Stromal cell of bone marrow (primary cell): ENCODE measurements around the gene ADGRE3.
A peak's percentile ranks its signal among the peaks of the same experiment; 100 is the strongest.

Experiments used
- DNase-seq: peaks from one replicate; pipeline ENCODE4 v3.0.0-alpha.2; 2012; ENCODE audit warnings: low read depth

ADGRE3 gene, protein sequence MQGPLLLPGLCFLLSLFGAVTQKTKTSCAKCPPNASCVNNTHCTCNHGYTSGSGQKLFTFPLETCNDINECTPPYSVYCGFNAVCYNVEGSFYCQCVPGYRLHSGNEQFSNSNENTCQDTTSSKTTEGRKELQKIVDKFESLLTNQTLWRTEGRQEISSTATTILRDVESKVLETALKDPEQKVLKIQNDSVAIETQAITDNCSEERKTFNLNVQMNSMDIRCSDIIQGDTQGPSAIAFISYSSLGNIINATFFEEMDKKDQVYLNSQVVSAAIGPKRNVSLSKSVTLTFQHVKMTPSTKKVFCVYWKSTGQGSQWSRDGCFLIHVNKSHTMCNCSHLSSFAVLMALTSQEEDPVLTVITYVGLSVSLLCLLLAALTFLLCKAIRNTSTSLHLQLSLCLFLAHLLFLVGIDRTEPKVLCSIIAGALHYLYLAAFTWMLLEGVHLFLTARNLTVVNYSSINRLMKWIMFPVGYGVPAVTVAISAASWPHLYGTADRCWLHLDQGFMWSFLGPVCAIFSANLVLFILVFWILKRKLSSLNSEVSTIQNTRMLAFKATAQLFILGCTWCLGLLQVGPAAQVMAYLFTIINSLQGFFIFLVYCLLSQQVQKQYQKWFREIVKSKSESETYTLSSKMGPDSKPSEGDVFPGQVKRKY

DNA sequence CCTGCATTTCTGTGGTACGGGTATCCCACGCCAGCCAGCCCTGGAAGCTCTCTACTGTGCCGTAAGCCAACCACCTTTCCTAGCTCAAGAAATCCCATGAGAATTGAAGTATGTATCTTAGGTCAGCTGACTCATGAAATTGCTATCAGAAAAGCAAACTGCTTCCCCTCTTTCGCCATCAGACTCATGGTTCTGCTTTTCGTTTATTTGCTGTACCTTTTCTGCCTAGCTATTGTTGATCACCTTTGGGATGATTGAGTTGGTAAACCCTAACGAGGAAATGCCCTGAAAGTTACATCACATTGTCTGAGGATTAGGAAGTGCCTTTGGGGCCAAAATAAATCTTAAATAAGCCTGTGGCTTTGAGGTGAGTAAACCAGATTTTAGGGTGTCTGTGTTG, at the start of gene ADGRE3:
Gene ADGRE3, minus strand, starts transcription at position 81 of the 400 bp plus-strand sequence. Its CDS starts 74 bp downstream, at position 7.
- DNase-seq, result no peak

DNA sequence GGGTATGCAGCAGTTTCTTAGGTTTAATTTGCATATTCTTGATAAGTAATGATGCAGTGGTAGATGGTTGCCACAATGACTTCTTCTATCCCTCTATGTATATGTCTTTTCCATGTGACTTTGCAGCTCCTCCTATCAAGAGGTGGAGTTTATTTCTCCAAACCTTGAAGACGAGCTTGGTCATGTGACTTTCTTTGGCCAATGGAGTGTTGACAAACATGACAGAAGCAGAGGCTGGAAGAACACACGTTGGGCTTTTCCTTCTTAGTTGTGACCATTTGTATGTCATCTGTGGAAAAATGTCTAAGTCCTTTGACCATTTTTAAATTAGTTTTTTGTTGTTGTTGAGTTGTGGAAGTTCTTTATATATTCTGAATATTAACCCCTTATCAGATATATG, 47.5 kb upstream of the ADGRE3 start:
- no peak for DNase-seq

DNA sequence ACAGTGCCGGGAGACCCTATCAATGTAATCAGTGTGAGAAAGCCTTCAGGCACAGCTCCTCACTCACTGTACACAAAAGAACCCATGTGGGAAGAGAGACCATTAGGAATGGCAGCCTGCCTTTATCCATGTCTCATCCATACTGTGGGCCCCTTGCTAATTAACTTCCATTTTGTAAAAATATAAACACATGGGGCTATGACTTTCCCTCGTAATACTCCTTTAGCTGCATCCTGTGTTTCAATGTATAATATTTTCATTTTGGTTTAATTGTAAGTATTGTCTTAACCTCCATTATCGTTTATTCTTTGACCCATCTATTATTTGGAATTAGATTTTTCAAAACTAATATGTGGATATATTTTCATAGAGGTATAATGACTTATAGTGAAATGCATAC, 44.5 kb upstream of the ADGRE3 start:
- DNase-seq, result no peak

DNA sequence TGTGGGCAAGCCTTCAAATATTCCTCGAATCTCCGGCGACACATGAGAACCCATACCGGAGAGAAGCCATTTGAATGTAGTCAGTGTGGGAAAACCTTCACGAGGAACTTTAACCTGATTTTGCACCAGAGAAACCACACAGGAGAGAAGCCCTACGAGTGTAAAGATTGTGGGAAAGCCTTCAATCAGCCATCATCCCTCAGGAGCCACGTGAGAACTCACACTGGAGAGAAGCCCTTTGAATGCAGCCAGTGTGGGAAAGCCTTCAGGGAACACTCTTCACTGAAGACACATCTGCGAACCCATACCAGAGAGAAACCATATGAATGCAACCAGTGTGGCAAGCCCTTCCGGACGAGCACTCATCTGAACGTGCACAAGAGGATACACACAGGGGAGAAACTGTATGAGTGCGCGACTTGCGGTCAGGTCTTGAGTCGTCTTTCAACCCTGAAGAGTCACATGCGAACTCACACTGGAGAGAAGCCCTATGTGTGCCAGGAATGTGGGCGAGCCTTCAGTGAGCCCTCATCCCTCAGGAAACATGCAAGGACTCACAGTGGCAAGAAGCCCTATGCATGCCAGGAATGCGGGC, 44.0 kb upstream of the ADGRE3 start:
- DNase-seq, result no peak

DNA sequence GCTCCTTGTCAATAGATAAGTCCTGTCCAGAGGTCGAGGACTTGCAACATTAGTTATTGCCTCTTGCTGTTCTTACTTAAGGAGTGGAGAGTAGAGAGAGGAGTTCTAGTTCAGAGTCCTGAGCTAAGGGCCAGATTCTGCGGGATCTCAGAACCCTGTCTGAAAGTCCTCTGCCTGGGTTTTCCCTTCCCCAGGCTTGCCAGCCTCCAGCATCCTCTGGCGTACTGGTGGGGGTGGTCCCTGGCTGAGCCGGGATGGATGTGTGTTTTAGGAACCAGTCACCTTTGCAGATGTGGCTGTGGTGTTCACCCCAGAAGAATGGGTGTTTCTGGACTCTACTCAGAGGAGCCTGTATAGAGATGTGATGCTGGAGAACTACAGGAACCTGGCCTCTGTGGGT, 41.2 kb upstream of the ADGRE3 start:
- no peak for DNase-seq

DNA sequence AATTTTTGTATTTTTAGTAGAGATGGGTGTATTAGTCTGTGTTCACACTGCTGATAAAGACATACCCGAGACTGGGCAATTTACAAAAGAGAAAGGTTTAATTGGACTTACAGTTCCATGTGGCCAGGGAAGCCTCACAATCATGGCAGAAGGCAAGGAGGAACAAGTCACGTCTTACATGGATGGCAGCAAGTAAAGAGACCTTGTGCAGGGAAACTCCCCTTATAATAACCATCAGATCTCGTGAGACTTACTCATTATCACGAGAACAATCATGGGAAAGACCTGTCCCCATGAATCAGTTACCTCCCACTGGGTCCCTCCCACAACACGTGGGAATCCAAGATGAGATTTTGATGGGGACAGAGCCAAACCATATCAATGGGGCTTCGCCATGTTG, 29.8 kb upstream of the ADGRE3 start:
- DNase-seq, result no peak

DNA sequence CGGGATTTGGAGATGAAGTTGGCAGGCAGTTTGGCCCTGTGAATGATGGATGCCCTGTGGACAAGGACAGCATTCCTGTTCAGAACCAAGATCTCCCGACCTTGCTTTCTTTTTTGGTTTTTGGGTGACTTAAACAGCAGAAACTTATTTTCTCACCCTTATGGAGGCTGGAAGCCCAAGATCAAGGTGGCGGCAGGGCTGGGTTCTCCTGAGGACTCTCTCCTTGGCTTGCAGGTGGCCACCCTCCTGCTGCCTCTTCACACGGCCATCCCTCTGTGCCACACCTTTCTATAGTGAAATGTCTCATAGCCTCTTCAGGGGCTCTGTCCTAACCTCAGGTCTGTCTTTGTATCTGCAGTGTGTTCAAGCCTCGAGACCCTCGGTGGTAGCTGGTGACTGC, 29.2 kb upstream of the ADGRE3 start:
- no peak for DNase-seq

DNA sequence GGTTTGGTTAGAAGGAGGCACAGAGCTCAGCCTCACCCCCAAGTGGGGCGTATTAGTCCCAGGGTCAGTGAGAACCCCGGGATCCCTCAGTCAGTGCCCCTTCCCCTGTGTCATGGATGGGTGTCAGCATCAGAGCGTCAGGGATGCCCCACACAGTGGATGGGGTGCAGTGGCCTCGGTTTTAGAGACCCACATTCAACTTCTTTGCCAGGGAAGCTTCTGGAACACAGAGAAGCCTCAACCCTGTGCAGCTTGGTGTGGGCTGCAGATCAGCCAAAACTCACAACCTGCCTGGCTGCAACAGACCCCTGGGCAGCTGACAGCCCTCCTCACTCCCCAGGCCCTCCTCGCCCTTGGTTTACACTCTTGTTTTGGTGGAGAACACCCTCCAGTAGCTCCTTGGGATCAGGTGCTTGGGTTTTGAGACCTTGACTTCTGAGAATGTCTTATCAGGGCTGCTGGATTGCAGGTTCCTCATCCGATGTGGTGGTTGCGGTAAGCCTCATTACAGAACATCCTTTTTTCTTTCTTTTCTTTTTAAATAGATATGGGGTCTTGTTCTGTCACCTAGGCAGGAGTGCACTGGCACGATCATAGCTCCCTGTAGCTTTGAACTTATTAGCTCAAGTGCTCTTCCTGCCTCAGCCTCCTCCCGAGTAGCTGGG, 26.2 kb upstream of the ADGRE3 start:
- DNase-seq, result no peak

DNA sequence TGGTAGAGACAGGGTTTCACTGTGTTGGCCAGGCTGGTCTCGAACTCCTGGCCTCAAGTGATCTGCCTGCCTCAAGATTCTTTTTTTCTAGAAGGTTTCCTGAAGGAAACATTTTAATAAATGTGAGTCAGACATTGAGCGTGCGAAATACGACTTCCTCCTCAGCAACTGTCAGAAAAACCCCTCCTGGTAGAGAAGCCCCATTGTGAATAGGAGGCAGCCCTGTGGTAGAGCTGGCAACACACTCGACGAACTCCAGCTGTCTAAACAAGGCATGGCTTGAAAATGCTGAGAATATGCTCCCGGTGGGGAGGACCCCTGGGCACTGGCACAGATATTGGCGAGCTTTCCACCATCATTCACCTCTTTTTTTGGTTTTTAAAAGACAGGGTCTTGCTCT, 25.0 kb upstream of the ADGRE3 start:
- no peak for DNase-seq

DNA sequence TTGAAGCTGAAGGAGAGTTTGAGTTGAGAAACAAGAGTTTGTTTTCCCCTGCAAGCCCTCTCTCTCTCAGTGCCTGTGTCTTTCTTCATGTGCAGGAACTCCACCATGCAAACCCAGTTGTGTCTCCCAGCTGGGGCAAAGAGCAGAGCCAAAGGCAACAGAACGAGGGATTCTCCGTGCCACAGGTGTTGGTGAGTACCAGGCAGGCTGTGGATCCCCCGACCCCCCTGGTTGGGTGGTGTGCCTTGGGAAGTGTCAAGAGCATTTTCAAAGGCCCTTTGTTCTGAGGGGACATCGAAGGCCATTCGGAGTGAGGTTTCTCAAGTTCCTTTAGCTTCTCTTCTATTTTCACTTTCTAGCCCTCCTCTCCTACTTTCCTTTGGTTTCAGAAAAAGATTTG, 20.8 kb upstream of the ADGRE3 start:
- no peak for DNase-seq

DNA sequence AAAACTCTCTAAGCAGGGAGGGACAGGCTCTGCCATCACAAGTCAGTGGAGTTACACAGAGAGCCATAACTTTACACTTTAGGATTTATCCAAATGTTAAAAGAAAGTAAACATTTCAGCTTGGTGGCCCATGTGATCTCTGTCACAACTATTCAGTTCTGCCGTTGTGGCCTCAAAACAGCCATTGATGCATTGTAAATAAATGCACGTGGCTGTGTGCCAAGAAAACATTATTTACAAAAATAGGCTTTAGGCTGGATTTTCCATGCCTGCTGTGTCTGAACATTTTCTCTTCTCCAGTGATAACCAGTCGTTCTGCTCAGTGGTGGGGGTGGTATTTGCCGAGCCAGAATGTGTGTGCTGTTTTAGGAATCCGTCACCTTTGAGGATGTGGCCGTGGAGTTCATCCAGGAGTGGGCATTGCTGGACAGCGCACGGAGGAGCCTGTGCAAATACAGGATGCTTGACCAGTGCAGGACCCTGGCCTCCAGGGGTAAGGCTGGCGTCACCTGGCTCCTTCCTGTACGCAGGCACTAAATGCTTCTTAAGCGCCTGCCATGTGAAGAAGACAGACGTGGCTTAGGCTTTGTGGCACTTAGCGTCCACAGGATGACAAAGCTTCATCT, 20.1 kb upstream of the ADGRE3 start:
- no peak for DNase-seq

DNA sequence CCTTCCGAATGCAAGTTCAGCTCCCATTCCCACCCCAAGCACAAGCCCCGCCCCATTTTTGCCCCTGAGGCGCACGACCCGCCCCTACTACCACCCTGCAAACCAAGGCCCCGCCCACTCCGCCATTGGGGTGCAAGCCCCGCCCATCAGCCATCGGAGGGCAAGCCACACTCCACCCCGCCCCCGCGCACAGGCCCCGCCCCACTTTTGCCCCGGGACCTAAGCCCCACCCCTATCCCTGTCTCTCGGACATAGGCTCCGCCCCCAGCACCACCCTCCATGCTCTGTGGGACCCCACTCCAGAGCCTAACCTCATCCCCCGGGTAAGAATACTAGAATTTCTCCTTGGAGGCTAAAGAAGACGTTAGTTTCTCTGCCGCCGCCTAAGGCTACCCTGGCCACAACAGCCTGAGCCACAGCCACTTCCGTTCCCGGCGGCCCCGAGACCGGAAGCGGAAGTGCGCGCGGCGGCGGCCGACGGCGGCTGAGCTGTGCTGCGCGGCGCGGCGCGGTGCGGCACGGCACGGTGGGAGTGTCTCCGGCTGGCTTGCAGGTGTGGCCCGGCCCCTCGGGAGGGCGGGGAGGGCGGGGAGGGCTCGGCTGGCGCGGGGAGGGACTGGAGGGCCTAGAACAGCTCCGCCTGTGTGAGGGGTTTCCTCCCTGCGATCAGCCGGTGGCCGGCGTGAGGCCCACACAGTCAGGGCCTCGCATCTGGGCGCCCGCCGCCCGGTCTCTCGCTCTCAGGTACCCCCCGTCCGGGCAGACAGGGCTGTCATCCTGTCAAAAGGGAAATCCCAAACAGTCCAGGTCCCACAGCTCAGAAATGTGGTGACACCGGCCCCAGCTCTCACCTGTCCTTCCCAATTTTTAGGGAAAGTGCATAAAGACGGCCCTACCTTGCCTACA, 15.2 kb upstream of the ADGRE3 start, which contains the start of gene ZNF333:
Gene ZNF333, plus strand, starts transcription at position 451 of the 906 bp plus-strand sequence. CDS start 3,444 bp downstream, outside the sequence.
- DNase-seq, result peak; percentile 76

DNA sequence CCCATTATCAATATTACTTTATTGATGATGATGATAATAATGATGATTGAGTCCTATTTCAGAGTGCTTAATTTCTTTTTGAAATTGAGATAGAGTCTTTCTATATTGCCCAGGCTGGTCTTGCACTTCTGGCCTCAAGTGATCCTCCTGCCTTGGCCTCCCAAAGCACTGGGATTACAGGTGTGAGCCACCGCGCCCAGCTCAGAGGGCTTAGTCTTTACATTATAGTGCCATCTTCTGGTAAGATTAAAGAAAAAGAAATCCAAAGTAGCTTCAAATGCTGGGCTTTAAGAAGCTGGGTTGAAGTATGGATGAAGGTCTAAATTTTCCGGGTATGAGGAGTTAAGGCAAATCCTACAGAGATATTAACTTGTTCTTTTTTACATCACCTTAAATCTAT, 11.8 kb upstream of the ADGRE3 start:
- DNase-seq, result no peak

DNA sequence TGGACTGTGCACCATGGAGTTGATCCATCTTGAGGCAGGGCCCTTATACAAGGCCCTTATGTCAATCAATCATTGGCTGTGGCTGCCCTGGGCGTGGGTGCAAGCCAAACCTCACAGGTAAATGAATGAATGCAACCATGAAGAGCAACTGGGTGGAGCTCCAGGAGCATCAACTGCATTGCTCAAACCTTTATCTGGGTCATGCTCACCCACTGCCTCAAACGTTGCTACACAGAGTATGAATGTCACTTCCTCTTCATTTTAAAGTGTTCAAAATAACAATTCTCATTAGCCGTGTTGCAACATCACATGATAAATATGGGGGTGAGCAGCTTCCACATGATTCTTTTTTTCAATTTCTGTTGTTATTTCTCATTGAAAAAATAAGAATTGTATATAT, 8.8 kb upstream of the ADGRE3 start:
- DNase-seq, result no peak

DNA sequence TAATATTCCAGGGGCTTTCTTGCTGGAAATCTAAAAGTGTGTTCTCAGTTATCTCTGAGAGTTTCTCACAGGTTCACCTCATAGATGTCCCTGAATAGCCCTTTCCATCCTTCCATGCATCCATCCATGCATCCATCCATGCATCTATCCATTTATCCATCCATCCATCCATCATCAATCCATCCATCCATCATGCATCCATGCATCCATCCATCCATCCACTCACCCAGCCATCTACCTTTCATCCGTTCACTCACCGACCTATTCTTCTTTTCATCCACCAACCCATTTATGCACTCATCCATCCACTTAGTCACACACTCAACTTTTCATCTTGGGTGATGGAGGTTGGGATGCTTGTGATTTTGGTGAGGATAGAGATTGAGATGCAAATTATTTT, 7.4 kb upstream of the ADGRE3 start:
- no peak for DNase-seq

DNA sequence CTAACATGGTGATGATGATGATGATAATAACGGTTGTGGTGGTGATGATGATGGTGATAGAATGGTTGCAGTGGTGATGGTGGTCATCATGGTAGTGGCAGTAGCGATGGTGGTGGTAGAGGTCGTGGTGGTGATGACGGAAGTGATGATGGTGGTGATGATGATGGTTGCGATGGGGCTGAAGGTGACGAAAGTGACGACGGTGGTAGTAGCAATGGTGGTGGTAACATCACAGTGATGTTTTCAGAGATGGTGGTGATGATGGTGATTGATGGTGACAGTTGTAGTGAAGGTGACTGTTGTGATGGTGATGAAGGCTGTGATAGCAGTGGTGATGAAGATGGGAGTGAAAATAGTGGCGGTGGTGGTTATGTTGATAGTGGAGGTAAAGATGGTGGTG, 3.6 kb upstream of the ADGRE3 start:
- DNase-seq, result no peak

DNA sequence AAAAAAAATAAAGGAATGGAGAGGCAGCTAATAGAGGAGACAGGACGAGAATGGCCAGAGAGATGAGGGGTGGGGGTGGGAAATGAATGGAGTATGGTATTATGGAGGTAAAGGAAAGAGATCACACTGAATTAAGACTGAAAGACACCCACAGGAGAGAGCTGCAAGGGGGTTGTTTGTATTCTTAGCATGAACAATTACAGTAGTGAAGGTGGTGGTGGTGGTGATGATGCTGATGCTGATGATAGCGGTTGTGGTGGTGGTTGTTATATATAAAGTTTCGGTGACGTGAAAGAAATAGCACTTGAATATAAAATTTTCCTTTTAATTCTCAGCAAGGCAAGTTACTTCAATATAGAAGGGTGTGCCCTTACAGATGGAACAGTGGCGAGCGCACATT, 2.8 kb upstream of the ADGRE3 start:
- no peak for DNase-seq

DNA sequence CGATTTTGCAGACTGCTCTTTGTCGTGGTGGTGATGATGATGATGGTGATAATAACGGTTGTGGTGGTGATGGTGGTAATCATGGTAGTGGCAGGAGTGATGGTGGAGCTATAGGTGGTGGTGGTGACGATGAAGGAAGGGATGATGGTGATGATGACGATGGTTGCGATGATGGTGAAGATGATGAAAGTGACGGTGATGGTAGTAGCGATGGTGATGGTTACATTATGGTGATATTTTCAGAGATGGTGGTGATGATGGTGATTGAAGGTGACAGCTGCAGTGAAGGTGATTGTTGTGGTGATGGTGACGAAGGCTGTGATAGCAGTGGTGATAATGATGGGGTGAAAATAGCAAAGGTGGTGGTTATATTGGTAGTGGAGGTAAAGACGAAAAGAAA, 2.1 kb upstream of the ADGRE3 start:
- no peak for DNase-seq

DNA sequence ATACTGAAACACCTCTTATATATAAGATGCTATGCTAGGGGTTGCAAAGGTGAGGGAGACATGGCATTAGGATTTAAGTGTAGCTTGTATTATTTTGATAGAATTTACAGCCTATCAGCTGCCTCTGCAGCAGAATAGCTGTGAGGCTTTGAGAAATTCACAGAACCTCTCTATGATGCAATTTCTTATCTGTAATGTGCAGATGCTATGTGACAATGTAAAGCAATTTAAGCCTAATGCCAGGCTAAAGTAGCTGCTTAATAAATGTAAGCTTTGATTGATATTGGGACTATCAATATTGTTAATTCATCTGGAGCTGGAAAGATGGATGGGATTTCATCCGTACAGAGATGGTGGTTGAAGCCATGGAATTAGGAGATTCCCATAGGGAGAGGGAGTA, 1.6 kb downstream of the ADGRE3 start:
- no peak for DNase-seq

DNA sequence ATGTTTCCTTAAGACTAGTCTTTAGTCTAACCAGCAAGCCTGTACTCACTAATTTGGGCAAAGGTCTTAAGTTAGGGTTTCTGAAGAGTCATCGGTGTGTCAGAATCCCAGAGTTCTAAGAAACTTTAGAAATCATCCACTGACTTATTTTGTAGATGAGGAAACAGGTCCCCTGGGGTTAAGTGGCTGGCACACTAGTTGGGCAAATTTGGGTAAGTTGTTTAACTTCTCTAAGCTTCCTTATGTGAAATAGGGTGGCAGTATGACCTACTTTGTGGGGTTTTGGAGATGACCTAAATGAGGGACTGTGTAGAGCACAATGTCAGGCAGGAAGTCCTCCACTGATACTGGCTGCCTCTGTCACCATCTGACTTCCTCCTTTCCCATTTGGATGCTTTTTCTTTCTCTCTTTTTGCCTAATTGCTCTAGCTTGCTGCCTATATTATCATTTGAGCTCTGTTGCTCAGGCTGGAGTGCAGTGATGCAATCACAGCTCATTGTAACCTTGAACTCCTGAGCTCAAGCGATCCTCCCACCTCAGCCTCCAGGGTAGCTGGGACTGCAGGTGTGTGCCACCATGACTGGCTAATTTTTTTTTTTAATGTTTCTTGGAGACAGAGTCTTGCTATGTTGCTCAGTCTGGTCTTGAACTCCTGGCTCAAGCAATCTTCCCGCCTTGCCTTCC, 2.3 kb downstream of the ADGRE3 start:
- no peak for DNase-seq

DNA sequence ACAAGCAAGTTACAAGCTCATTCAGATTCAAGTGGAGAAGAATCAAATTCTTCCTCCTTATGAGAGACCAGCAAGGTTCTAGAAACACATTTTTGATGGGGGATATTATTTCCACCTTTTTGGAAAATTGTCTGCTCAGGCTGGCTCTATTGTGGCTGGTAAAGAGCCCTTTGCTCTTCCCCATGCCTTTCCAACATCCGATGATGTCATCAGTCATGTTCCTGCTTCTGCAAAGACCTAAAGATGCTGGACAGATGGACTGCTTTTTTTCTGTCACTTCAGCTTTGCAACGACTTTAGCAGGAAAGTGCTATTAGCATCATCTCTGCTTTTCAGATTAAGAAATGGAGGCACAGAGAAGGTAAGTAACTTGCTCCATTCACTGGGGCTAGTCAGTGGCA, 4.2 kb downstream of the ADGRE3 start:
- no peak for DNase-seq
